HepG2 (cell line): ENCODE data around the gene TXNDC16. TPM values are rescaled to one million over a fixed set of nuclear protein-coding genes. Genes with fewer than 3 reads are reported as not detected.

ENCODE experiments used
- ATAC-seq: fragments of 200-7000 bp; cut with Tn5 transposase; 3 replicates; pipeline ENCODE4 v1.9.1; 2020; ENCODE audit warnings: mild to moderate bottlenecking, moderate library complexity
- BruUV-seq: library from RNA; stranded (reverse); fragments of 400-500 nt; replicated peaks from 2 replicates; lab custom pipeline; 2021; lab: Mats Ljungman, UMichigan
- CTCF ChIA-PET: fragments of 300-600 bp; formaldehyde crosslinking; extraction: SDS; loops from one replicate; lab custom pipeline; 2021; ENCODE audit warnings: low total read pairs, inconsistent platforms, low intra/inter-chr PET ratio; lab: Yijun Ruan, JAX
- POLR2A ChIA-PET: fragments of 350-600 bp; sonication (Branson Sonifier 250); formaldehyde crosslinking; loops from one replicate; lab custom pipeline; 2020; ENCODE audit warnings: antibody characterized with exemption, inconsistent platforms; lab: Yijun Ruan, JAX
- DNase-seq: peaks from one replicate; pipeline ENCODE4 v3.0.0-alpha.2; 2015; ENCODE audit warnings: low spot score
- FAIRE-seq: peaks from 3 replicates; lab custom pipeline; 2011; peaks lifted over from hg19 to GRCh38; lab: Jason Lieb, UNC
- H2AFZ ChIP-seq: one replicate; pipeline ENCODE4 v1.6.1; 2011; ENCODE audit warnings: low read length, inconsistent platforms
- H3K27ac ChIP-seq: fragments of 300-600 bp; 3 replicates; pipeline ENCODE4 v1.8.0; 2011; ENCODE audit warnings: mixed run types, mild to moderate bottlenecking, mixed read lengths, low read length, inconsistent platforms; ENCODE audit not compliant: insufficient read depth; ENCODE audit errors: extremely low read length
- H3K27me3 ChIP-seq, 2 experiments: fragments of 200-600 bp in 1 of 2; 2 replicates in 1 of 2; 3 replicates in 1 of 2; pipeline versions ENCODE4 v1.6.0 to v1.8.0; 2011; ENCODE audit warnings: low read length in 2 of 2, mild to moderate bottlenecking in 2 of 2, moderate library complexity in 2 of 2, inconsistent platforms in 1 of 2; ENCODE audit not compliant: insufficient read depth in 2 of 2, control insufficient read depth in 1 of 2
- H3K36me3 ChIP-seq, 2 experiments: fragments of 200-600 bp in 1 of 2; replicated peaks in 1 of 2; 2 replicates in 1 of 2; 3 replicates in 1 of 2; pipeline versions ENCODE4 v1.5.1 to v1.8.0; 2011; ENCODE audit warnings: low read length in 2 of 2, inconsistent platforms in 1 of 2; ENCODE audit not compliant: insufficient read depth in 2 of 2, control insufficient read depth in 1 of 2
- H3K4me1 ChIP-seq: 2 replicates; pipeline ENCODE4 v1.5.1; 2012; ENCODE audit warnings: low read length, inconsistent platforms; ENCODE audit not compliant: insufficient read depth
- H3K4me2 ChIP-seq: 2 replicates; pipeline ENCODE4 v1.6.0; 2011; ENCODE audit warnings: low read depth, low read length, inconsistent platforms
- H3K4me3 ChIP-seq, 3 experiments: fragments of 200-600 bp in 1 of 3; sonication (generic), shearing (Covaris generic) in 1 of 3; replicated peaks in 1 of 3; 2 replicates each; pipeline ENCODE4 v1.5.1; 2011 to 2016; ENCODE audit warnings: low read length in 3 of 3, inconsistent platforms in 2 of 3, low read depth in 2 of 3, mild to moderate bottlenecking in 2 of 3, control low read depth in 1 of 3, mixed read lengths in 1 of 3; ENCODE audit not compliant: insufficient read depth in 1 of 3
- H3K79me2 ChIP-seq: one replicate; pipeline ENCODE4 v1.6.1; 2011; ENCODE audit warnings: low read length, inconsistent platforms; ENCODE audit not compliant: insufficient read depth
- H3K9ac ChIP-seq: 2 replicates; pipeline ENCODE4 v1.6.0; 2011; ENCODE audit warnings: mild to moderate bottlenecking, low read depth, low read length, inconsistent platforms; ENCODE audit not compliant: insufficient read depth
- H3K9me3 ChIP-seq: 2 replicates; pipeline ENCODE4 v1.5.1; 2012; ENCODE audit warnings: mild to moderate bottlenecking, low read length
- H4K20me1 ChIP-seq: 2 replicates; pipeline ENCODE4 v1.6.0; 2011; ENCODE audit warnings: inconsistent platforms, mild to moderate bottlenecking, low read length, moderate library complexity; ENCODE audit not compliant: insufficient read depth
- NFAT5 ChIP-seq: sonication (generic); formaldehyde crosslinking; IDR thresholded peaks from 2 replicates; pipeline ENCODE4 v1.4.0; 2020; ENCODE audit warnings: missing genetic modification reagents
- PRDM4 ChIP-seq: sonication (generic); formaldehyde crosslinking; IDR thresholded peaks from 2 replicates; pipeline ENCODE4 v1.9.0; 2021; ENCODE audit warnings: missing genetic modification reagents, borderline replicate concordance
- ZKSCAN1 ChIP-seq: fragments of 150-350 bp; IDR thresholded peaks from 2 replicates; pipeline ENCODE4 v1.6.1; 2014; ENCODE audit warnings: low read length
- ZNF18 ChIP-seq: sonication (generic); formaldehyde crosslinking; IDR thresholded peaks from 2 replicates; pipeline ENCODE4 v1.8.0; 2022; ENCODE audit warnings: mild to moderate bottlenecking, missing genetic modification reagents; ENCODE audit not compliant: insufficient replicate concordance
- WGBS: methylation state at CpG from one replicate; pipeline ENCODE4 v1.1.6; 2017; ENCODE audit warnings: low lambda C conversion rate; 5-methylcytosine and 5-hydroxymethylcytosine counted together
- in situ Hi-C: cut with HindIII; loops from 2 replicates; pipeline ENCODE4 v1.10.0; 2017; ENCODE audit warnings: low pct_unique_long_range_greater_than_20kb; ENCODE audit not compliant: extremely low pct_ligation_motif_present
- intact Hi-C: fragments of 100-400 bp; cut with micrococcal nuclease; formaldehyde crosslinking; loops from one replicate; pipeline ENCODE4 v1.10.0; 2022; ENCODE audit not compliant: unreplicated experiment
- polyA plus RNA-seq, 8 experiments: library from polyadenylated mRNA; depleted of rRNA in 3 of 8; stranded (reverse) in 7 of 8; unstranded in 1 of 8; fragments of >200 nt; fragmentation: Illumina TruSeq in 4 of 8; extraction: Trizol in 4 of 8; gene quantifications; 2 replicates each; pipeline versions ENCODE4 v1.2.1 to v1.2.3, GENCODE V29; 2011 to 2016; ENCODE audit warnings: low read depth in 4 of 8, missing spikeins in 1 of 8, mixed read lengths in 1 of 8; ENCODE audit not compliant: insufficient read depth in 1 of 8
- total RNA-seq, 5 experiments: library from RNA; depleted of rRNA; stranded (reverse); fragments of >200 nt; fragmentation: Illumina TruSeq; extraction: Trizol; gene quantifications; 2 replicates each; pipeline ENCODE4 v1.2.3, GENCODE V29; 2016; ENCODE audit warnings: low read depth in 1 of 5
- TF ChIP-seq, protein P1 (sequence below): sonication (generic); formaldehyde crosslinking; IDR thresholded peaks from 2 replicates; pipeline ENCODE4 v1.4.0; 2020; ENCODE audit warnings: missing genetic modification reagents, mild to moderate bottlenecking, borderline replicate concordance
- TF ChIP-seq, protein P2 (sequence below): IDR thresholded peaks from 2 replicates; pipeline ENCODE4 v1.6.1; 2016; ENCODE audit warnings: control low read depth
- TF ChIP-seq, protein P3 (sequence below): sonication (generic); formaldehyde crosslinking; IDR thresholded peaks from 2 replicates; pipeline ENCODE4 v1.5.0; 2020; ENCODE audit warnings: missing genetic modification reagents, mild to moderate bottlenecking, borderline replicate concordance

TXNDC16 gene
- total and polyA plus RNA-seq, 2 of the 13 experiments (the other 11 are each of a cell fraction or from before 2014, with no cell fraction given), result 4.6 to 6.2 TPM

GRCh38 chr14:52513249-52513648 lies 39.1 kb downstream of the TXNDC16 start (continued):
- TF ChIP-seq NFAT5 (no peak), ZNF18 (CRISPR knock-in tag) (no peak)
- TF ChIP-seq, protein P1, sequence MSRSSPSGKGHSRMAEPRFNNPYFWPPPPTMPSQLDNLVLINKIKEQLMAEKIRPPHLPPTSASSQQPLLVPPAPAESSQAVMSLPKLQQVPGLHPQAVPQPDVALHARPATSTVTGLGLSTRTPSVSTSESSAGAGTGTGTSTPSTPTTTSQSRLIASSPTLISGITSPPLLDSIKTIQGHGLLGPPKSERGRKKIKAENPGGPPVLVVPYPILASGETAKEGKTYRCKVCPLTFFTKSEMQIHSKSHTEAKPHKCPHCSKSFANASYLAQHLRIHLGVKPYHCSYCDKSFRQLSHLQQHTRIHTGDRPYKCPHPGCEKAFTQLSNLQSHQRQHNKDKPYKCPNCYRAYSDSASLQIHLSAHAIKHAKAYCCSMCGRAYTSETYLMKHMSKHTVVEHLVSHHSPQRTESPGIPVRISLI (CRISPR knock-in tag), result no peak

DNA sequence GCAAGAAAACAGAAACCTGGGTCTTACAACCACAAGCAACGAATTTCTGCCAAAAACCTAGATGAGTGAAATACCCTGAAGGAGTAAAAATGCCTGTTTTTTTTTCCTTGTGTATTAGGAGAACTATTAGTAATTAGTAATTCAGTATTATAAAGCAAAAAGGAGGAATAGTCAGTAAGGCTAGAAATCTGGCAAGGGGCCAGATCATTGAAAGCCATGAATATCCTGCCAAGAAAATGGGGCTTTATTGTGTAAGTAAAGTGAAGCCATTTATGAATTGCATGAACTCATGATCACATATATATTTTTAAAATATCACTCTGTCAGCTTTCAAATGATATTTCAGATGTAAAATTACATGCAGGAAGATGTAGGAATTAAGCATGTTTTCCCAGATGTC lies 57.9 kb downstream of the TXNDC16 start:
- DNase-seq, result no peak
- Histone ChIP-seq H3K36me3 (no peaks in the 10 kb centered on the region), H3K4me2 (no peak overlapping the region), H3K27me3 (no peaks in the 10 kb centered on the region), H3K4me1 (no peaks in the 10 kb centered on the region), H3K9me3 (peaks cover 7% of the 10 kb centered on the region; the same call in 1 of the 2 replicates), H2AFZ (no peak overlapping the region), H3K9ac (no peak overlapping the region), H3K27ac (no peak overlapping the region), H3K79me2 (no peaks in the 10 kb centered on the region), H4K20me1 (no peaks in the 10 kb centered on the region), H3K4me3 (no peak overlapping the region)
- no peak for ATAC-seq
- intact Hi-C loops (no loop called here), in situ Hi-C loops (no loop called here)
- ChIA-PET CTCF (no interaction called here), POLR2A (no interaction called here)
- BruUV-seq, result no TSS peak
- FAIRE-seq, result no peak
- WGBS, result 96% methylated on average over 1 of the region's 1 CpG
- TF ChIP-seq, protein P2, sequence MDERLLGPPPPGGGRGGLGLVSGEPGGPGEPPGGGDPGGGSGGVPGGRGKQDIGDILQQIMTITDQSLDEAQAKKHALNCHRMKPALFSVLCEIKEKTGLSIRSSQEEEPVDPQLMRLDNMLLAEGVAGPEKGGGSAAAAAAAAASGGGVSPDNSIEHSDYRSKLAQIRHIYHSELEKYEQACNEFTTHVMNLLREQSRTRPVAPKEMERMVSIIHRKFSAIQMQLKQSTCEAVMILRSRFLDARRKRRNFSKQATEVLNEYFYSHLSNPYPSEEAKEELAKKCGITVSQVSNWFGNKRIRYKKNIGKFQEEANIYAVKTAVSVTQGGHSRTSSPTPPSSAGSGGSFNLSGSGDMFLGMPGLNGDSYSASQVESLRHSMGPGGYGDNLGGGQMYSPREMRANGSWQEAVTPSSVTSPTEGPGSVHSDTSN, result no peak
- no peak for TF ChIP-seq ZKSCAN1
- TF ChIP-seq, protein P3, sequence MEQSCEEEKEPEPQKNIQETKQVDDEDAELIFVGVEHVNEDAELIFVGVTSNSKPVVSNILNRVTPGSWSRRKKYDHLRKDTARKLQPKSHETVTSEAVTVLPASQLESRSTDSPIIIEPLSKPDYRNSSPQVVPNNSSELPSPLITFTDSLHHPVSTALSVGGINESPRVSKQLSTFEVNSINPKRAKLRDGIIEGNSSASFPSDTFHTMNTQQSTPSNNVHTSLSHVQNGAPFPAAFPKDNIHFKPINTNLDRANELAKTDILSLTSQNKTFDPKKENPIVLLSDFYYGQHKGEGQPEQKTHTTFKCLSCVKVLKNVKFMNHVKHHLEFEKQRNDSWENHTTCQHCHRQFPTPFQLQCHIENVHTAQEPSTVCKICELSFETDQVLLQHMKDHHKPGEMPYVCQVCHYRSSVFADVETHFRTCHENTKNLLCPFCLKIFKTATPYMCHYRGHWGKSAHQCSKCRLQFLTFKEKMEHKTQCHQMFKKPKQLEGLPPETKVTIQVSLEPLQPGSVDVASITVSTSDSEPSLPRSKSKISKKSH, result no peak
- TF ChIP-seq PRDM4 (CRISPR knock-in tag), result no peak
